C1 segment of cervical spinal cord (tissue), 14 donors: Measurements from ENCODE around the gene DFFB.

Experiments
- DNase-seq, 14 donors: peaks; one replicate each; lab custom pipeline; 2025; lab: John Stamatoyannopoulos, UW

DFFB gene

DNA sequence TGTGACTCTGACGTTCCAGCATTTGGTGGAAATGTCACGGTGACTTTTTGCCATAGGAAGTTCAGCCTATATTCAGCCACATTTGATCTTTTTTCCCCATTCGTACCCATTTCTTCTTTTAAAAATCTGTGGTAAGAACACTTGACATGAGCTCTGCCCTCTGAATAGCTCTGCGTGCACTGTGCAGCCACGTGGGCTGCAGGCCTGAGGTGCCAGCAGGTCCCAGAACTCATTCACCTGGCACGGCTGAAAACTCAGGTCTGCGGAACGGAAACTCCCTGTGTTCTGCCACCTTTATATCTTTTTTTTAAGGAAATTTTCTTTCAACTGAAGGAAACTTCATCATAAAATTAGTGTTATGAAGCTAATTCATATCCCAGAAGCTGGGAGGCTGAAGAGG is 28.9 kb upstream of the DFFB start:
- DNase-seq, result no peak

DNA sequence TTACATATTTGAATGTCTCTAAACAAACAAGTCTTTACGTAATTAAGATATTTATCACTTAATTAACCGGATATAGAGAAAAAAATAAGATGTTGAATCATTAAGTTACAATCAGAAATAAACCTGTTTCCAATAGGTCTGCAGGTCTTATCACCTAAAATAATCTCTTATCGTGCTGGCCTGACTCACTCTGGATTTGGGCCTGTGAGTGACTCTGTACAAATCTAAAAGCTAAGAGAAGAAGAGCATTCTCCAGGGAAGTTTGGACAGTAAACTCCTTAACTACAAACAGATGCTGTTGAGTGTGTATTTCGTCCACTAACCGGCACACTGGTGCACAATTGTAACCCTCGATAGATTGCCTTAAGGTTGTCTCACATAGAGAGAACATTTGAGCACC is 25.6 kb upstream of the DFFB start:
- DNase-seq, result no peak

DNA sequence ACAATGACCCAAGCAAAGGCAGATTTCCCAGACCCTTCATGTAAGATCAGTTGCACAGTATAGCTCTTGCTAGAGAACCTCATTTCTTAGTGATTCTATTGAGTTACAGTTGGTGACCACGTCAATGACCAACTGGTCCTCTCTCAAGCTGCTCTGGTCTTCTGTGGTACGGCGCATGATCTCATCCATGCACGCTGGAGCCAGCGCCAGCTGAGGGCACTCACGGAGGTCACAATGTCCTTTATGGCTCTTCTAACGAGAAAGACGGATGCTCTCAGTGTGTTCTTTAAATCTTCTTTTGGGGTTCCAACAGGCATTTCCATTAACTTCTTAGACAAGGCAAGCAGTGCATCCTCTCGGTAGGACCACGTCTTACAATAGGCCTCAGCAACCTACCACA is 22.6 kb upstream of the DFFB start:
- no peak for DNase-seq

DNA sequence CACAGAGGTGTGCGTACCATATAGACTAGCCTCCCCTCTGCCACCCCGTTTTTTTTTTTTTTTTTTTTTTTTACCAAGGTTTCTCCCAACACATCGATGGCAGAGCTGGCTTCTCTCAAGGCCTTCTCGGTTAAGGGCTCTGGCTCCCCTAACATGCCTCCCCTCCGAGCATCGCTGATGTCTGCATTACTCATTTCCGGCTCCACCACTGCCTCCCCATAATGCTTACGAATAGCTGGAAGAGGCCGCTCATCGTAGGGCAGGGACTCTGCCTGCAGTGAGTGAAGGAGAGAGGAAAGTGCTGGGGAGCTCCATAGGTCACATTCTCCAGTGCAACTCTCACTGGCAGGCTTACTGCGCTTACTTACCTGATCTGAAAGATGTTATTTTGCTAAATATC is 20.9 kb upstream of the DFFB start:
- DNase-seq, result no peak

DNA sequence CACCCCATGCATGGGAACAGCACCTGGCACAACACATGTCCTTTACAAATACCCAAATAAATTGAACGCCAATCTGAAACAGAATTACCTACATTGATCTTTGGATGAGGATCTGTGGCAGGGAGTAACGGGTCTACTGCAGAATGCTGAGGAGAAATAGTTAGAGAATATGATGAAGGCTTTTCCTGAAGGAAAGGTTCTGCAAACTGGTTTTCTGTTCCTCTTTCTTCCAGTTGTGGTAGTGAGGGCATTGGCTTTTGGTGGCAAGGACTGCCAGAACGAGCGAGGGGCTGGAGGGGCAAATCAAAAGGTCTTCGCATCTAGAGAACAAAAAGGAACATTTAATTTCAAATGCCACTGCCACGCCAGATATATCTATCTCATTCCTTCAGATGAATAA is 20.1 kb upstream of the DFFB start:
- no peak for DNase-seq

DNA sequence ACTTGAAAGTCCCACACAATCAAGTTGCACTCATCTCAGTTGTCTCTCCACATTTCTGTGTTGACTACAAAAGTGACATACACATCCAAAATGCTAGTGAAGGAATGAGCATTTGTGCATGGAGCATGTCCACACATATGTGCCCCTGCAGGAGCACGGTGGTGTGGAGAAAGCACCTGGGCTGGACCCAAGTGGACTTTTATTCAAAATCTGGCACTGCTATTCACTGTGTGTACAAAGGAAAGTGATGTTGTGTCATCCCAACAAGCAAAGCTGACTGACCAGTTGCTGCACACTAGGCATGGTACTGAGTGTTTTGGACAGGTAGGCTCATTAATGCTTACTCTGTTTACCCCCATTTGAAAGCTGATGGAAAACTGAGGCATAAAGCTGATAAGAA is 19.6 kb upstream of the DFFB start:
- DNase-seq, result no peak

DNA sequence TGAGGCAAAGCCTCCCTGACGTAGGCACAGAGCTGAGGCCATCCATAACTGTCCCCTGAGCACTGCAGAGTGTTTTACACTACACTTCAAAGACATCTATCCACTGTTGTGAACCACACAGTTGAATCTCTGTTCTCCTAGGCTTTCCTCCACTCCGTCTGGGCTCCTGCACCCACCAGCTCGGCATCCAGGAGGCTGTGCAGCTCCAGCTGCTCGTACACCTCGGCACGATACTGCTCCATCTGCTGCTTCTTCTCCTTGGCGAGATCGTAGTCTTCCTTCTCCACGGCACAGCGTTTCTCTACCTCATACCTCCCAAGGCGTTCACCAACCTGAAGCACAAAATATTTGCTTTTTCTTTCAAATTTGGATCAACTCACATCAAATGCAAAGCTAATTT is 18.5 kb upstream of the DFFB start:
- DNase-seq, result no peak

DNA sequence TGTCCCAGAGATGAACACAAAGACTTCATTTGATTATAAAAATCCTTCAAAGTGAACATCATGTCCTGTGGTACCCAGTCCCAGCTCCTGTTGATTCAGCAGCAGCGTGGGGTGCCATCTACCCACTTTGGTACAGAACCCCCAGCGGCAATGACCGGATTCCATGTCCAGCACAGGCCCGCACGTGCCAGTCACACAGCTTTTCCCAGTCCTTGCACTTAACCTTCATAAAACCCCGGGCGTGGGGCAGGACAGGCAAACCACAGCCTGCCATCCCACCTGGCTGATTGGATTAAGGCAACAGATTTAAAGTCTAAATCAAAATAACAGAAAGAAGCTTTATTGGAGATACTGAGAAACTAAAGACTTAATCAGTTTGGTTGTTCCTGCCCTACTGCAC is 15.8 kb upstream of the DFFB start:
- DNase-seq, result no peak

DNA sequence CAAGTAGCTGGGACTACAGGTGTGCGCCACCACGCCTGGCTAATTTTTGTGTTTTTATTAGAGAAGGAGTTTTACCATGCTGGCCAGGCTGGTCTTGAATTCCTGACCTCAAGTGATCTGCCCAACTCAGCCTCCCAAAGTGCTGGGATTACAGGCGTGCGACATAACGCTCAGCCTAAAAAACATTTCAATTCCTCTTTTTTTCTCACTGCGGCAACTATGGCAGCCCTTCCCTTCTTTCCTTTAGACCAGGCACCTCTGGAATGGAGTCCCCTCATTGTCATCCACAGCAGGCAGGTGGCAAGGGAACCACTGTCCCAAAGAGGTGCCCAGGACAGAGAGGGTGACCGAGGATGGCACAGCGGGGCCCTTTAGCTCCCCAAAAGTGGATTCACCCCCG is 14.4 kb upstream of the DFFB start:
- DNase-seq, result no peak

DNA sequence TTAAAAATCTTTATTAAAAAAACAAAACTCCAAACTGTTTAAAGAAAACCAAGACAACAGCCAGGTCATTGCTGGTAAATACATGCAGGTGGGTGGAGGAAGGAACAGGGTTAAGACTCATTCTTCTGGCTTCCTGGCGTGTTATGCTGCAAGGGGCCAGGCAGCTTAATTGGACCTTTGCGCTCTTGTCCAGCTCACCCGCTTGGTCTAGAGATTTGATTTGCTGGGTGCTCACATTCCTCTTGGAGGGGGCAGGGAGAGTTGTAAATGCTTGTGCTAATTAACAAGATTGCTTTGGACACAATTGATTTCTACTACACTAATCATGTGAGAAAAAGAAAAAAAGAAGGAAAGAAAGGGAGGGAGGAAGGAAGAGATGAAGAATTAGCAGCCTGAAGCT is 10.7 kb upstream of the DFFB start:
- no peak for DNase-seq

DNA sequence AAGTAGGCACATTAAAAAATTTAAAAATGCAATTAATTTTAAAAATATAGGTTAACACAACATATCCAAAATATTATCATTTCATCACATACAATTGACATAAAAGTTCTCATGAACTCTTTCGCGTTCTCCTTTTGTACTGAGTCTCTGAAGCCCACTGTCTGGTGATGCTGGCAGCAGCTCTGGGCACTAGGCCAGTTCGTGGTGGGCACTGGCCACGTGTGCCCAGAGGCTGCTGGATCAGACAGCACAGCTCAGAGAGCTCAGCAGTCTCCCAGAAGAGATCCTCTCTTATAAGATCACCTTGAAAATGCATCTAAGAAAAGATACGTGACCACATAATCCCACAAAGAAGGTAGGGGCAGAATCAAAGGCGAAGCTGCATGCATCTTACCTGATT is 10.2 kb upstream of the DFFB start:
- no peak for DNase-seq

DNA sequence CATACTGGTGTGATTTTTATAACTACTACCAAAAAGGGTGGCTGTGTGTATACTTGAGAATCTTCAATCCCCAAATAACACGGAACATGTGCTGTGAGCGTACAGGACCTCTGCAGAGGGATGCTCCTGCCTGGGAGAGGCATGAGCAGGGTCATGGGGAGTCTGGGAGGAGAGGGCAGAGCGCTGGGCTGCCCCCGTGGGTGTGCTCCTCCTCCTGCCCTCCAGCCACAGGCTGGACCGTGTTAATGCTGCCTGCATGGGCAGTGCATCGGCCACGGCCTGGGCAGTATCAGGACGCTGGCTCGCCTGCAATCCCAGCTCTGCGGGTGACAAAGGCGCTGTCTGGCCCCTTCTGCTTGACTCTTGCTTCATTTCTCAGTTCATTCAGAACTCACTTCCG is 6.4 kb upstream of the DFFB start:
- no peak for DNase-seq

DNA sequence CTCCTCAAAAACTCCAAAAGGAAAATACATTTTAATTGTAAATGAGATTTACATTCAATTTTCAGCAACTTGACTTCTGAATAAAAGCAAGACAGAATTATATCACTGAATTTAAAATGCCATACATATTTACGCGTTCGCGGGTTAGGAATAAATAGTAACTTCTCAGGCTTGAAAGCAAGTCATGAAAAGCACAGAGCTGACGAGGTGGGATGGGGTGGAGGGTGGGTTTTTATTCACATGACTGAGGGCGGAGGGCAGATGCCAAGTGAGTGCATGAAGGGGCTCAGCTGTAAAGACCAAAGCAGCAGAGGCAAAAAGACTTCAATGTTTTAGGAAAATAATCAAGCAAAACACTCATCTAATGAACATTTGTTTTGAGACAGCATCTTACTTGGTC is 6.0 kb upstream of the DFFB start:
- no peak for DNase-seq

DNA sequence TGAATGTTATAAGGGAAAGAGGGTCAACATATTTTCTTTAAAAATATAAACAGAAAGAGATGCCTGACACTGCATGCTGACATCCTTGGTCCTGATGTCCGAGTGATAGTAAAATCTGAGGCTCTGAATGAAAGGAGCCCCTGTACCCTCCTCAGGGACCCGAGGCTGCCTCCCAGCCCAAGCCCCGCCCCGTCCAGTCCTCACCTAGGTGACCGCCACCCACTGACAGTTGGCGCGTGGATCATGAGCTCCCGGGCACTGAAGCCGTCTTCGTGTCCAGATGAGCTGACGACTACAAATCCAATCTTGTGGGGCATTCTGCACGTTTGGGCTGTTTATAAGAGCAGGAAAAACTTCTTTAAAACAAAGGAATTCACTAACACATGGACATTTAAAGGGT is 5.2 kb upstream of the DFFB start:
- DNase-seq, result no peak

DNA sequence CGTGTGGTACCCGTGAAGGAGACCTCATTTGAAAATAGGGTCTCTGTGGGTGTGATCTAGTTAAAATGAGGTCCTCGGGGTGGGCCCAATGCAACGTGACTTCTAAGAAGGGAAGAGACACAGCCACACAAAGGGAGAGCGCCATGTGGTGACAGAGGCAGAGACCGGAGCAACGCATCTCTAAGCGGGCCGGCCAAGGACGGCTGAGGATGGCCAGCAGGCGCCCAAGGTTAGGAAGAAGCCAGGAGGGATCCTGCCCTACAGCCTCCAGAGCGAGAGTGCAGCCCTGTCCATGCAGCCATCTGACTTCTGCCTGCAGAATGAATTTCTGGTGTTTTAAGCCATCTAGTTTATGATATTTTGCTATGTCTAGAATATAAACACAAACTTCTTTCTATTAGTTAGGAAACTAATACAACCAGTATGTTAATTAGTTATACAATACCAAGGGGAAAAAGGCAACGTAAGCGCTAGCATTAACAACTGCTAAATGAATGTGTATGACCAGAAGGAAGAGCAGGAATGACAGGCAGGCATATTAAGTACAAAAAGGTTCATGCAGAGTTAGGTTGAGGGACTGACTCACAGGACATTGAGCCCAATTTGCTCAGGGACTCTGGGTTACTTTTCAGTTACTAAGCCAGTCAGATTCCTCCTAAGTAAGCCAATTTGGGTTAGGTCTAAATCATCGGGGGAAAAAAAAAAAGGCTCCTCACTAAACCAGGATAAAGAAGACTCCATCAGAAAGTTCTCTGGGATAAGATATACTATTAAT is 4.4 kb upstream of the DFFB start:
- no peak for DNase-seq

DNA sequence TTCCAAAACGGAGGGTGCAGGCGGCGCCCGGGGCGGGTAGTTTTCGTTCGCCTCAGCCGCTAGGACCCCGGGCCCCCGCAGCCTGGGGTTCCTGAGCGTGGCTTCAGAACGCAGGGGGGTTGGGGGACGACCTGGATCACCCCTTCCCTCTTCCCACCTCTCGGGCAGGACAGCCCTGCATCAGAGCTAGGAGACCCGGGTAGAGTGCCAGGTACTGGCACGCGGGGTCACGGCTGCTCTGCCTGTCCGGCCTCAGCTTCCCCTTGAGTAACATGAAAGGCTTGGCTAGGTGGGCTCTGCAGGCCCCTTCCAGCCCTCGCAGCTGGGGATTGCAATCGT is 484 bp downstream of the DFFB start:
- DNase-seq, result peak in 3 of 14 donors; percentile 35 to 50 (median 44)

DNA sequence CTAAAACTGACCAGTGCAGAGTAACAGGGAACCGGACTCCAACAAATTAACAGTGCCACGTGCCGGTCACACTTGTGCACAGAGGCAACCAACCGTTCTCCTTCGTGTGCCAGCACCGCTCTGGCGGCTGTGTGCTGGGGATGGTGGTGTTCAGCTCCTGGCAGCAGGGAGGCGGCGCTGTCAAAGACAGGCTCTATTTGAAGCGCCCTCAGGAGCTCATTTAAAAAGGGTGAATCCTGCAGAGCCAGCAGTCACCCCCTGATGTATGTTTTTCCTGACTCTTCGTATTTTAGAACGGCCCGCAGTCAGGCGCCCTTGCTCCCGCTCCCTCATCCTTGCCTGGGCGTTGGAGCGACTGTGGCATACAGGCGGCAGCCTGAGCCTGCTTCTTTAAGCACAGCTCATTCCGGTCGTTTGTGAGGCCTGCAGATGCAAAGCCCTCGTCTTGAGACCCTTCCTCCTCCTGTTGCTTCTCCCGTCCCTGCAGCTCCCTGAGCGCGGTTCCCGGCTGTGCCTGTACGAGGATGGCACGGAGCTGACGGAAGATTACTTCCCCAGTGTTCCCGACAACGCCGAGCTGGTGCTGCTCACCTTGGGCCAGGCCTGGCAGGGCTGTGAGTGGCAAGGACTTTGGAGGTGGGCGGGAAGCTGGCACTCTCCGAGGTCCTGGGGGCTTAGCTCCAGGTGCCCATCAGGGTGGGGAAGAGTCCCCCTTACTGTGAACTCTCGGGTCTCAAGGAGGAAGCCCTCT is 1.1 kb downstream of the DFFB start:
- peak in 10 of 14 donors; percentile 12 to 52 (median 46) for DNase-seq

DNA sequence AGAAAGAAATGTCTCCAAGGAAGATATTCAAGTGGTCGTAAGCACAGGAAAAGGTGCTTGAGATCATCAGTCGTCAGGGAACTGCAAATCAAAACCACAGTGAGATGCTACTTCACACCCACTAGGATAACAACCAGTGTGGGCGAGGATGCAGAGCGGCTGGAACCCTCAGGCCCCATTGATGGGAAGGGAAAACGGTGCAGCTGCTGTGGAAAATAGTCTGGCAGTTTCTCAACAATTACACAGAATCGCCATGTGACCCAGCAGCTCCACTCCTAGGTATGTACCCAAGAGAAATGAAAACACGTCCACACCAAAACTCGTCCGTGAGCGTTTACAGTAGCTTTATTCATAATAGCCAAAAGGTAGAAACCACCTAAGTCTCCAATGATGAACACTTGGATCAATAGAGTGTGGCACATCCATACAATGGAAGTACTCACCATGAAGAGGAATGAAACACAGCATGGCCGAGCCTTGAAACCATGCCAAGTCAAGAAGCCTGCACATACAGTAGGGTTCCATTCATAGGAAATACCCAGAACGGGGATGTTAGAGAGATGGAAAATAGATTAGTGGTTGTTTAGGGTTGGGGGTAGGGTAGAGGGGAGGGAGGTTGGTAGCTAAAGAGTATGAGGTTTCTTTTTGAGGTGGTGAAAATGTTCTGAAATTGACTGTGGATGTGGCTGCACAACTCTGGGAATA is 6.1 kb downstream of the DFFB start:
- DNase-seq, result peak in 6 of 14 donors; percentile 5 to 34 (median 18)

DNA sequence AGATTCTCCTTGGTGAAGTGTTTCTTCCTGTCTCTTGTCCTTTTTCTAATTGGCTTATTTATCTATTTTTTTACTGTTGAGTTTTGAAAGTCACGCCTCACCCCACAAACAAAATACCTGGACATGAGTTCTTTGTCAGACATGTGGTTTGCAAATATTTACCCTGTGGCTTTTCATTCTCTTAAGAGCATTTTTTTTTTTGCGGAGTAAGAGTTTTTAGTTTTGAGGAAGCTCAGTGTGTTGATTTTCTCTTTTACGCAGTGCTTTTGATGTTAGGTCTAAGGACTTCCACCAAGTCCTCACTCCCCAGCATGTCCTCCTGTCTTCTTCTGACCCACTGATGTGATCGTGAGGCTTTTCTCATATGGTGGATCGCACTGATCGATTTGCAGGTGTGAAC is 7.6 kb downstream of the DFFB start:
- DNase-seq, result no peak

DNA sequence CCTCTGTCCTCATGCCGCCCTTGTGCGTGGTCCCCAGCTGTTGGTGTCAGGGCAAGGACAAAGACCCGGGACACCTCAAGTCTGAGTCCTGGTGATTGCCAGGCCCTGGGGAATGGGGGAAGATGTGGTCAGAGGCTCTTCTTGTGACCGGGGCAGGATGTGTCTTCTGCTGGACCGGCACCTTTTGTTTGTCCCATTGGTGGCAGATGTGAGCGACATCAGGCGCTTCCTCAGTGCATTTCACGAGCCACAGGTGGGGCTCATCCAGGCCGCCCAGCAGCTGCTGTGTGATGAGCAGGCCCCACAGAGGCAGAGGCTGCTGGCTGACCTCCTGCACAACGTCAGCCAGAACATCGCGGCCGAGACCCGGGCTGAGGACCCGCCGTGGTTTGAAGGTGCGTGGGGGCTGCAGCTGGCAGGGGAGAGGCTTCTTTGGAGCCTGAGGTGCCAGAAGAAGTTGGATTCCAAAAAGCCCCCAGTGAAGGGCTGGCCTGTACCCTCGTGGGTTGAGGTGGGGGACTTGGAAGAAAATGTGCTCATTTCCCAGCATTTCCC is 8.4 kb downstream of the DFFB start:
- DNase-seq, result no peak

DNA sequence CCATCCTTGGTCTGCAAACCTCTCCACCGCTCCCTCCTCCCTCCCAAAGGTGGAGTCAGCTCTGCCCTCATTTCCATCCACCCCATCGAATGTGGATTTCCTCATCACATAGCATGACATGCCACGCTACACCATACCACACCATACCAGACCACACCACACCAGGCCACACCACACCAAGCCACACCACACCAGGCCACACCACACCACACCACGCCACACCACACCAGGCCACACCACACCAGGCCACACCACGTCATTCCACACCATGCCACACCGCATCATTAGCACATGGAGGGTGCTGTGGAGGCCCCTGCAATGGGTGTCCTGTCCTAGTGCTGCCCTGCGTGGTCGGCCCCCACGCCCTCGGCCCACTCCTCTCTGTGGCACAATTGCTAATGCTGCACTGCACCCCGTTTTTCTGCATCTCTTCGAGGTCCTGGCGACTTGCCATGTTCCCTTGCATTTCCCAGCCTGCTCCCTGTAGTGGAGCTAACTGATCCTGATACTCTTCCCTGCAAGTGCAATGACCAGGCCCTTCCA is 11.3 kb downstream of the DFFB start:
- no peak for DNase-seq

DNA sequence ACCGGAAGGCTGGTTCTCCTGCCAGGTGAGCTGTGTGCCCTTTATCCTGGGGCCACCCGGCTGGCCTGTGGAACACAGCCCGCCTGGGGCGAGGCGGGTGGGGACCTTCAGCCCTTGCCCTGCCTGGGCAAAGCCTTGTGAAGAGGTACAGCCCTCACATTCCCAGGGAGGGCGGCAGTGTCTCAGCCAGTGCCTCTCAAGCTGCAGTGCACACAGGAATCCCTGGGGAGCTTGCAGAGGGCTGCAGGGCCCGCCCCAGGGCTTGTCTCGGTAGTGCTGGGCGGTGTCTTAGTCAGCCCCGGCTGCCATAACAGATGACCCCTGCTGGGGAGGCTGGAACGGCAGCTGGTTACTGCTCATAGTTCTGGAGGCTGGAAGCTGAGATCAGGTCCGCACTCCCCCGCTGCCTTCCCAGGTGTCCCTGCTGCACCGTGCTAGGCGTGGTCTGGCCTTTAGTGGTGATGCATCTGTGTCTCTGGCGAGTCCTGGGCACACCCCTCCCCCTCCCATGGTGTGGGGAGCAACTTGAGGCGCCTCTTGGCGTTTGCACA is 12.6 kb downstream of the DFFB start:
- DNase-seq, result no peak
